HL-60/S4 treated with phorbol 12-myristate 13-acetate at 8.2 ng/mL for 4 days and 3 days (cell line): Measurements from ENCODE around the gene MAP3K7.

Source experiments
- in situ Hi-C: fragments of 300-500 bp; cut with MboI; formaldehyde crosslinking; loops from 2 replicates; pipeline ENCODE4 v1.15.0; 2022; ENCODE audit warnings: low sequenced_read_pairs

MAP3K7 gene

GRCh38 chr6:90488816-90489215 is 98.1 kb downstream of the MAP3K7 start:
- in situ Hi-C loops = loop anchor here (25.0 kb wide), 1 partner anchor 202 kb away; the partner anchor contains the start of gene BACH2

DNA sequence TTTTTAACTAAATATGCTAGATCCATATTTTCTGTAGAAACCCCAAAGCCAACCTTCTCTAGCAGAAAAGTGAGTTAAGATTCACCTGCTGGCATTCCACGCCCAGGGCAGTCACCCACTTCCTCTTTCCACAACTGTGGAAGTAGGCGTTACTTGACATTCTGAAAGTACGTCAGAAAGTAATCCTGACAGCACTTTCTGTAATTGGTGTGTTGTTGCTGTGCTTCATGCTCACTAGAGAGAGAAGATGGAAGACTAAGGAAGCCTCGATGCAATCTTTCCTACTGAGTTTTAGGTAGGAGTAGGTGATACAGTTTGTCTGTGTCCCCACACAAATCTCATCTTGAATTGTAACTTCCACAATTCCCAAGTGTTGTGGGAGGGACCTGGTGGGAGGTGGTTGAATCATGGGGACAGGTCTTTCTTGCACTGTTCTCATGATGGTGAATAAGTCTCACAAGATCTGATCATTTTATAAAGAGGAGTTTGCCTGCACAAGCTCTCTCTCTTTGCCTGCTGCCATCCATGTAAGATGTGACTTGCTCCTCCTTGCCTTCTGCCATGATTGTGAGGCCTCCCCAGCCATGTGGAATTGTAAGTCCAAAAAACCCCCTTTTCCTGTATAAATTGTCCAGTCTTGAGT is 101.1 kb downstream of the MAP3K7 start:
- in situ Hi-C loops = loop anchor here (25.0 kb wide), 1 partner anchor 198 kb away; the partner anchor contains the start of gene BACH2

DNA sequence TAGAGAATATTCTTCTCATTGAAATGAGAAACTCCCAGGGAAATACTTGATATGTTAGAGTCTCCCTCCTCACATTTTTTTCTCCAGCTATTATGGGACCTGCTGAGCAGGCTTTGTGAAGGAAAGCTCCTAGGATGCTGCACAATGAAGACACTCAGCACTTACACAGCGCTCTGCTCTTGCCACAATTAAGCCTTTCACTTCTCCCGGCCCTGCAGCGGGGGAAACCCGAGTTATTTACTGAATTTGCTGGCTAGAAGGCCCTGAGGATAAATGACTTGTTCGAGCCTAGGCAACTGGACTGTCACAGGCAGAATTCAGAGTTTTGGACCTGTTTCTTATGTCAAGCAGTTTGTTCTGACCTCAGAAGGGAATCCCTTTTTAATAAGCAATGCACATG is 102.0 kb downstream of the MAP3K7 start:
- in situ Hi-C loops = loop anchor here (25.0 kb wide), 1 partner anchor 198 kb away; the partner anchor contains the start of gene BACH2

DNA sequence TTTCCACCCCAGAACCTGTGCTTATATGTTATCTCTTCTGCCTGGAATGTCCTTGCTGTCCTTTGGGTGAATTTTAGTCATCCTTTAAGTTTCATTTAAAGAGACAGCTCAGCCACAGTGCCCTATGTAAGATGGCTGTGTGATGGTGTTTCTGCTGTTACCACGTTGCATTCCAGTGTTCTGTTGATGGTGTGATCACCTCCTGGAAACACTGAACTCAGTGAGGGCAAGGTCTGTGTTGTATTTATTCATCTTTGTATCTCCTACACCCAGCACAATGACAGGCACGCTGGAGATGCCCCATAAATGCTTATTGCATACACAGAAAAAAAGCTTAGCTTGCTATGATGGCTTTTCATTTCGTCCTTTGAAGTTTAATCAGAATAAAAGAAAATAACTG is 102.5 kb downstream of the MAP3K7 start:
- in situ Hi-C loops = loop anchor here (25.0 kb wide), 1 partner anchor 197 kb away; the partner anchor contains the start of gene BACH2

DNA sequence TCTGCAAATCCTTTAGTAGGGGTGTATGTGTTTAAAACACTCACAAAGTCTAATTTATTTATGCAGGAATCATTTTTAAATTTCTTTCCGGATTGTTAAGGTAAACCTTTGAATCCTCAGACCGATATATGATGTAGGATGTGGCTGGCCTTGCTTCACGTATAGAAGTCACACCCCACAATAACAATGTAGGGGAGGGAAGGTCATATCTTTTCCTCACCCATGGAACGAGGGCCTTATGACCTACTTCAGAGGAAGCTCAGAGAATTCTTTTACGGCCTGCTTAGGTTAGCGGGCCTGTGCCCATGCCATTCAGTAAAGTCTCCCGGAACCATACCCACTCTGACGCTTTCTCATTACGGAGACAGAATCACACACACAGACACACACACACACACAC is 102.9 kb downstream of the MAP3K7 start:
- in situ Hi-C loops = loop anchor here (25.0 kb wide), 1 partner anchor 197 kb away; the partner anchor contains the start of gene BACH2

DNA sequence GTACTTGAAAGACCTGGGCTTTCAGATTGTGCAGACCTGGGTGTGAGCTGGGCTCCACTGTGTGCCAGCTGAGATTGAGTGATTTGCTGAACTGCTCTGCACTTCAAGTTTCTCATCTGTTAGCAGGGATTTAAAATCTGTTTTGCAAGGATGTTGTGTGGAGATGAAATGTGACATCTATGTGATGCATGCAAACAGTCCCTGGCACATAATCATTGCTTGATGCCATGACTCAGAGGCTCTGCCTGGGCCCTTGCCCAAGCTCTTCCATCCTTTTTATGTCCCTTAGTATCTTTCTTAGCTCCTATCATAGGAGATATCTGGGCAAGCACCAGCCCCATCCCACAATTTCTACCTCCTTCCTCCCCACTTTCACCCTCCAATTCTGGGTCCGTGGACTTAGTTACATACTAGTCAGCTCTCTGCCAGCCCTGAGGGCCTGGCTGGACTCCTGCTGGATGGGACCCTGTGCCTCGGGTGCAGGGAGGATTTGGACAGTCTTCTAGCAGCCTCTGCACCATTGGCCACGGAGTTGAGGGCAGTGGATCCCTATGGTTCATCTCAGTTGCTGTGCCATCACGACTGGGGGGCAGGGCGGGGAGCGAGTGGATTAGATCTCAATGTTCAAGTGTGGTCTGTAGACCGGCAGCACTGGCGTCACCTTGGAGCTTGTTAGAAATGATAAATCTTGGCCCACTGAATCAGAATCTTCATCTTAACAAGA is 103.6 kb downstream of the MAP3K7 start:
- in situ Hi-C loops = loop anchor here (25.0 kb wide), 1 partner anchor 196 kb away; the partner anchor contains the start of gene BACH2

DNA sequence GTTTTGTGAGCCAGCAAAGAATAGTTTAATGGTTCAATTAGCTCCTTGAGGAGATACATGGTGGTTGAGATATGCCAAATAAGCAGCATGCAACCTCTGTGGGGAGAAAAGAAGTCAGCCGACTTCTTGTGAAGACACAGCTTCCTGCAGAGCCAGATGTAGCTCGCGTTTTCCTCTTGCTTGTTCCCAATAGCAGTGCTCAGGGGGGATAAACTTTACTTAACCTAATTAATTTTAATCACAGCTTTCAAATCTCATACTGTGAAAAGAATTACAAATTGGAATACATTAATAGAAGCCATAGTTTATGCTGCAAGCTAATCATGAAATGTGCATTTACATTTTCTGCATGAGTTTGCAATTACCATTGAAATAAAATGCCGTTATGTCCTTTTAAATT is 106.2 kb downstream of the MAP3K7 start:
- in situ Hi-C loops = loop anchor here (25.0 kb wide), 1 partner anchor 193 kb away; the partner anchor contains the start of gene BACH2

DNA sequence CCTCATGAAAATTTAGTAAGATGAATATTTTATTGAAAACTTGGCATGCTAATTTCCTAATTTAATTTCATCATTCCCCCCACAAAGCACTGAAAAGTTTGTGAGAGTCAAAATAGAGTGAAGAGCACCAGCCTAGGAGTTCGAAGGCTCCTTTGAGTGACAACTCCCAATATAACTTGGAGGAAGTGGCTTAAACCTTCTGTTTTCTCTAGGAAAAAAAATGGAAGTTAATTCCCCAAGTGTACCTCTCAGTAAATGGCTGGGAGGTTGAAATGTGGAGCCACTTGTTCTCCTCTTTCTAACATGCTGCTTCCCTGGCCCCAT is 107.3 kb downstream of the MAP3K7 start:
- in situ Hi-C loops = loop anchor here (10.0 to 25.0 kb wide), 2 partner anchors 192 to 535 kb away; partner anchors contain the start of gene BACH2

DNA sequence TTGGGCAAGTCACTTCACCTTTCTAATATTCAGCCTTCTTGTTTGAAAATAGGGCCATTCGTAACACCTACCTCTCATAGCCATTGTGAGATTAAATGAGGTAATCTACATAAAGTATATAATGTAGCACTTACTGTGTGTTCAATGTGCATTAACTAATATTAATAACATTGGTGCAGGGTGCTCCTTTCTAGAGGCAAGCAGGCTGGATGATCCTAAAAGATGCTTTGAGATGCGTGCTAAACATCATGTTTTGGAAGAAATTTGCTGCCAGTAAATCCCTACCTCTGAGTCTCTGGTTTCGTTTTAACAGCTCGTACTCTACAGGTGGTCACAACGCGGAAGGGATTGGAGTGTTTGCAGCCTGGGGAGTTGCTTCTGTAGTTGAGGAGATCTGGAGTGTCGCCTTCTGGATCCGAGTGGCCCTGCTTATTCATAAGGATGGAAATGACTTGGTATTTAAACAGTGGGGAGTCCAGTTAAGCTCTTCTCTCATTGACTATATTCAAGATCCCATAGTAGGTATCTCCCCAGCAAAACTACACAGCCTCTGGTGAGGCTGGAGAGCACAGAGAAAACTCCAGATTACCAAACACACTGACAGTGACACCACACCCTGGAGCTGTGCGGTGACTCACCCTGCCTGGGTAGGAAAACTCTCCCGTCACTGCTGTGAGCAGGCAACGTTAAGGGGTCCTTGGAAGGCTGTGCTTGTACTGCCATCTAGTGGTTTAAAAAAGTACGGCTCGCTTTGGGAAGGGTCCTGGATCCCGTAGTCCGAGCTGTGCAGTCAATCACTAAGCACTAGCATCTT is 107.9 kb downstream of the MAP3K7 start:
- in situ Hi-C loops = loop anchor here (10.0 to 25.0 kb wide), 2 partner anchors 192 to 534 kb away; partner anchors contain the start of gene BACH2

GRCh38 chr6:90478278-90478677 is 108.6 kb downstream of the MAP3K7 start:
- in situ Hi-C loops = loop anchor here (10.0 to 25.0 kb wide), 2 partner anchors 191 to 533 kb away; partner anchors contain the start of gene BACH2

GRCh38 chr6:90477366-90477765 is 109.5 kb downstream of the MAP3K7 start:
- in situ Hi-C loops = loop anchor here (10.0 to 25.0 kb wide), 2 partner anchors 190 to 533 kb away; partner anchors contain the start of gene BACH2

DNA sequence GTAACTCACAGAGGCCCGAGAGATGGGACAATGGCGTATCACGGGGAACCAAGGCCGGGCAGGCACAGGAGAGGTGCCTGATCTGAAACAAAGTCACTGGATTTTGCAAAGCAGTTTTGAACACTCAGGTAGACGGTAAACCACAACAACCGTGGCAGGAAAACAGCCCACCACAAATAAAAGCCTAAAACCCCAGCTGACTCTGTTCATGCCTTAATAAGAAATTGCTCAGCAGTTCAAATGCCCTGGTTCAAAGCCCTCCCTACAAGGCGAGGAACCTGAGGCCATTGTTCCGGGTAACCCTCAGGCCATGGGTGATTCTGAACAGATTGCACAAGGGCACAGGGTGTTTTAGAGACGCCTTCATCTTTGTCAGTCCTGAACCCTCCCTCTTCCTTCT is 114.2 kb downstream of the MAP3K7 start:
- in situ Hi-C loops = loop anchor here (10.0 kb wide), 1 partner anchor 528 kb away; no protein-coding TSS in a partner anchor

DNA sequence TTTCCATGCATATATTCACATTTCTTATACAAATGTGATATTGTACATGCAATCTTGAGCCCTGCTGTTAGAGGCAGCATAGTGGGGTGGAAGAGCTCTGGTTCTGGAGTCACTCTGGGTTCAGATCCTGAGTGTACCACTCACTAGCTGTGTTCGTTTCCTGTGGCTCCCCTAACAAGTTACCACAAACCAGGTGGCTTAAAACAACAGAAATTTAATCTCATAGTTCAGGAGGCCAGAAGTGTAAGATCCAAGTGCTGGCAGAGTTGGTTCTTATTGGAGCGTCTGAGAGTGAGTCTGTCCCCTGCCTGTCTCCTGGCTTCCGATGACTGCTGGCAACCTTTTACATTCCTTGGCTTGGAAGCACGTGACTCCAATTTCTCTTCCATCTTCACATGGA is 115.6 kb downstream of the MAP3K7 start:
- in situ Hi-C loops = loop anchor here (10.0 kb wide), 1 partner anchor 526 kb away; no protein-coding TSS in a partner anchor

DNA sequence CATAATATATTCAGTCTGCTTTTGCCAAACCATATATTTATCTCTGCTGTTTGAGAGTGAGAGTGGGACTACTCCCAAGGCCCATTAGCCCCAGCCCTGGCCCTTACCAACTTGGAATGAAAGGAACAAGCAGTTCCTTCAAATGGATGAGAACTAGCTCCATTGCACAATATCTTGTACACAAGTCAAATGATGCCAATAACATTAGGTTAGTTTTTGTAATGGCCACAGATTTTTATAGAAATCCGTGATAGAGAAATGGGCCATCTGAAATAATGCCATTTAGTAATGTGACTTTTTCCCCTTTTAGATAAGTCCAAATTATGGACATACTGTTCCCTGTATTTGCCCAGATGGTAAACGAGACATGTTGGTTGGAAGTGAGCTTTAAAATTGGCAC is 117.0 kb downstream of the MAP3K7 start:
- in situ Hi-C loops = loop anchor here (10.0 kb wide), 1 partner anchor 525 kb away; no protein-coding TSS in a partner anchor

DNA sequence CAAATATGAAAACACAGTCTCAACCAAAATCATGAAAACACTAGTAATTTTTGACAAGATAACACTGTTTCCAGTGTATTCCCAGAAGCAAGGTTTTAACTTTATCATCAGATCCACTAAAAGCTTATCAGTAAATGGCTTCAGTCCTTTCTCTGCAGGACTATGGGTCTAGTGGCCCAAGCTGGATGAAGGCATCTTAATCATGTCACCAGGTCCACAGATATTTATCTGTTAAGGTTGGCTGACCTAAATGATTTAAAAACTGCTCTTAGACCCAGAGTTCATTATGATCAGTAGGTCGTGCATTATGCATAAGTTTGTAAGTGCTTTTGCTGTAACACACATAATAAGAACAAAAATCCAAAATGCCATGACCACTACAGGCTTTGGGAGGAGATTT is 118.0 kb downstream of the MAP3K7 start:
- in situ Hi-C loops = no loop called here

GRCh38 chr6:90468080-90468479 is 118.8 kb downstream of the MAP3K7 start:
- in situ Hi-C loops = no loop called here

DNA sequence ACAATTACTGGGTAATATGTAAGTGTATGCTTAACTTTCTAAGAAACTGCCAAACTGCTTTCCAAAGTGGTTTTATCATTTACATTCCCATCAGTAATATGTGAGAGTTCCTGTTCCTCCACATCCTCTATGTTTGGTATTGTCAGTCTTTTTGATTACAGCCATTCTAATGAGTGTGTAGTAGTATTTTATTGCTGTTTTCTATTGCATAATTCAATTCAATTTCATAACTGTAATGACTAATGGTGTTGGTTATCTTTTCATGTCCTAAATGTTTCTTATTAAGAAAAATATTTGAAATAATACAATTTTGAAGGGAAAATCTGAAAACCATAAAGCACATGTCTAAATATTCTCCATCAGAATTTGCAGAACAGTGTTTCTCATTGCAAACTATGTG is 119.3 kb downstream of the MAP3K7 start:
- in situ Hi-C loops = no loop called here

DNA sequence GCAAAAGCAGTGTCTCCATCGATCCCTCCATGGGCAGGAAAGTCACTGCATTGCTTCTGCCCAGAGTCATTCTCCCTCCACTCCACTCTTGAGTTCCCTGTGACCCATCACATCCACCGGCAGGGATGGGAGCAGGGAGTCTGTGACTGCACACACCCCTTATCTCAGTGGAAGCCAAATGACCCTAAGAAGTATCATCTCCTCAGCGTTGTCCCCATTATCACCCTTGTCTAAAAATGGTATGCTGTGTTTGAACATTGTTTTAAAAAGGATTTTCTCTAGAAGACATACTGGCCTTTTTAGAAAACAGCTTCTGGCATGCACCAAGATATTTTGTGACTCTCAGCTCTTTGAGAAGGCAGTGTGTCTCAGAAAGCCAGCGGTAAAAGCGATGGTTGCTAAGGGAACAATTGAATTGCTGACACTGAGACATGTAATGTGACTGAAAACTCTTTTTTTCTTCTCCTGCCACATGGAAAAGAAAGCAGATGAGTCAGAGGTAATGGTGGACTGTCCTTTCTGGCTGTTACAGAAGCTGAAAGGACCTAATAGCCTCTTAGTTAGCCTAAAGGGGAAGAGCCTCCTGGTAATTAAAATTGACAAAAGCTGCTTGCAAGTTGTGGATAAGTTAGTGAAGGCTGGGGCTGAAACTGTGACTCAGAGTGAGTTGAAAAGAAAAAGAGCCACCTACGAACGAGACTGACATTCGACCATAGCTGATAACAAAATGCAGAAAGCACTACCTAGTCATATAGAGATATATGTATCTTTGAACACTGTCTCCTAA is 120.5 kb downstream of the MAP3K7 start:
- in situ Hi-C loops = no loop called here

DNA sequence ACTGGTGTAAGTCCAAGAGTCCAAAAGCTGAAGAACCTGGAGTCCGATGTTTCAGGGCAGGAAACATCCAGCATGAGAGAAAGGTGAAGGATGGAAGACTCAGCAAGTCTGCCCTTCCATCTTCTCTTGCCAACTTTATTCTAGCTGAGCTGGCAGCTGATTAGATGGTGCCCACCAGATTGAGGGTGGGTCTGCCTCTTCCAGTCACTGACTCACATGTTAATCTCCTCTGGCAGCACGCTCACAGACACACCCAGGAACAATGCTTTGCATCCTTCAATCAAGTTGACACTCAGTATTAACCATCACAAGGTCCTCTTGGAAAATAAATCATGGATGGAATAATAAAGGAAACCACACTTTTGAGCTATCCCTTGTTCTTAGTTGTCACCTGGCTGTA is 121.2 kb downstream of the MAP3K7 start:
- in situ Hi-C loops = no loop called here

GRCh38 chr6:90464507-90464906 is 122.4 kb downstream of the MAP3K7 start:
- in situ Hi-C loops = no loop called here
